HT1080 (cell line): ENCODE data around the gene S100A2. TPM values are rescaled to one million over a fixed set of nuclear protein-coding genes. Genes with fewer than 3 reads are reported as not detected.
A peak's percentile ranks its signal among the peaks of the same experiment; 100 is the strongest.
"Not testable (repeated sequence)": the region's sequence is repeated elsewhere in the genome, so short reads cannot be mapped to it uniquely, and the experiment has no call there.

ENCODE experiments used
- DNase-seq: peaks from one replicate; pipeline ENCODE4 v3.0.0-alpha.2; 2015; ENCODE audit warnings: low read depth
- total RNA-seq: library from RNA; depleted of rRNA; stranded (reverse); fragments of >200 nt; shearing (Covaris generic); gene quantifications from 2 replicates; pipeline ENCODE4 v1.2.3, GENCODE V29; 2014

Gene S100A2
- total RNA-seq, 1 experiment from 2014 or later = 79.0 TPM

- no peak for DNase-seq
Measured at GRCh38 chr1:153534226-153534924, 31.3 kb downstream of the S100A2 start.

DNA sequence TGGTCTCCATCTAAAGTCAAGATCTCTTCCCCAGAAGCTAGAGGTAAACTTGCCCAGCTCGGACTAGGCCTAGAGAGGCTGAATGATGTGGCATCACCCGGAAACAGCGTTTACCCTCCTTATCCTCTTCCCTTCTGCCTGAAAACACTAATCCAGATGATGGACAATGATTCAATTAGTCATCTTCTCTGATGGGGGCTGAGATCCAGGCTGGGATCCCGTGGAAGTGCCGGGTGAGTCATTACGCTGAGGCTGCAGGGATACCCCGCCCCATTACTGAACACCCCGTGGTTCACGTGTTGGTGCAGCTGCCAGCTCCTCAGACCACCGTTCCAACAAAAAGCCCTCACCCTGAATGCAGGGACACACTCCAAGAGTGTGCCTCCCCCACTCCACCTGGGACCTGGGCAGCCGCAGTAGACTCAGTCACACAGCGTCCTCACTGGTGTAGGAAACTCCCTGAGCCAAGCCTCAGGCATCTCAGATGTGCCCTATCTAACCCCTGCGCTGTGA is 31.9 kb downstream of the S100A2 start:
- peak; percentile 99 for DNase-seq

GRCh38 chr1:153532769-153533599 is 32.7 kb downstream of the S100A2 start:
- DNase-seq = peak; percentile 83

DNA sequence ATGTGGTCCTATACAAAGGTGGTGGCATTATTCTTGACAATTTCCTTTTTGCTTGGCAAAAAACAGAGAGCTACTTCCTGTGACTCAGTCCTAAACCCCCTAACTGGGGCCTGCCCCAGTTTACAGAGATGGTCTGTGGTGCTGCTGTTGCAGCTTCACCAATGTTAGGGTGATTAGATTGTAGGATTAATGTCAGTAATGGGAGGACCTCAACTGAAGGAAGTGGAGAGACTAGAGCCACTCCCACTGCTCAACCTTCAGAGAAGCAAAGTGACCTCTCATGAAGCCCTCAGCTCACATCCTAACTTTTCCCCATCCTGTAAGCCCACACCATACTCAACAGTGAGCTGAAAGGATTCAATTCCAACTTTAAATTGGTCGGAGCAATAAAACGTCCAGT is 33.5 kb downstream of the S100A2 start:
- DNase-seq = peak; percentile 71

- DNase-seq = no peak
Measured at GRCh38 chr1:153531638-153532037, 34.0 kb downstream of the S100A2 start.

GRCh38 chr1:153527683-153528040 is 38.0 kb downstream of the S100A2 start:
- DNase-seq = no peak

GRCh38 chr1:153527023-153527682 is 38.5 kb downstream of the S100A2 start:
- peak; percentile 59 for DNase-seq

DNA sequence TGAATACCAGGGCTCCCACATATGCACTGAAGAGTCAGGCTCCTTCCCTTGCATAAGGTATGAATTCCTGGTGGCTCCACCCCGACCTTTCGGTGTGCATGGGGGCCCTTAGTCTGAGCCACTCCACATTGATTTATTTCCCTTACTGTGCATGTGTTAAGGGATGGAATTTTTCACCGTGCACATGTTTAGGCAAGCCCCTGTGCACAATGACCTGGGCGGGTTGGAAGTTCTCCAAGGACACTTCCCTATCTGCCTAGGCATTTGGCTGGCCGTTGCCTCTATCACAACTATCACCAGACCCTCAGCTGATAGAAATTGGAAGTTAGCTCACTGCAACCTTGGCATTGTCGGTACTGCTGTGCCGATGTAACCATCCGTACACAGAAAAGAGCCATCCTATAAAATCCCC is 39.5 kb downstream of the S100A2 start:
- DNase-seq = no peak

DNA sequence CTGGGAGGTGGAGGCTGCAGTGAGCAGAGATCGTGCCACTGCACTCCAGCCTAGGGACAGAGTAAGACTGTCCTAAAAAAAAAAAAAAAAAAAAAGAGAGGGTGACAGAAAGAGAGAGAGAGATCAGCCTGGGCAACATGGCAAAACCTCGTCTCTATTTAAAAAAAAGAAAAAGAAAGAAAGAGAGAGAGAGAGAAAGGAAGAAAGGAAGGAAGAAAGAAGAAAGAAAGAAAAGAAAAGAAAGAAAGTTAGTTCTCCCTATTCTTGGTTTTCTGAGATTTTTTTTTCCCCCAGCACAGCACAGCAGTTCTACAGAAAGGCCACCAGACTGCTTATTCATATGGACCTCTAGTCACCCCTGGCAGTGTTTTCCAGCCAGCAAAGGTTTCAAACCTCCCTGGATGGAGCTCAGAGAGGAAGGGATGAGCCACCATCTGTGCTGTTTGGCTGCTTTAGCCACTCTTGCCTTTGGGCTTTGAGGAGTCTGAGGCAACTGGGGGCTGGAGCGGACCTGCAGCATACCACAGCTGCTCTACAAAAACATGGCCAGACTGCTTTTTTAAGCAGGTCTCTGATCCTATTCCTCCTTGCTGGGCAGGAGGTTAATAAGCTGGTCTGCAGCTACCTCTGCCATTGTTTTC is 40.4 kb downstream of the S100A2 start:
- no peak for DNase-seq

GRCh38 chr1:153522353-153523048 is 43.1 kb downstream of the S100A2 start:
- peak; percentile 46 for DNase-seq

DNA sequence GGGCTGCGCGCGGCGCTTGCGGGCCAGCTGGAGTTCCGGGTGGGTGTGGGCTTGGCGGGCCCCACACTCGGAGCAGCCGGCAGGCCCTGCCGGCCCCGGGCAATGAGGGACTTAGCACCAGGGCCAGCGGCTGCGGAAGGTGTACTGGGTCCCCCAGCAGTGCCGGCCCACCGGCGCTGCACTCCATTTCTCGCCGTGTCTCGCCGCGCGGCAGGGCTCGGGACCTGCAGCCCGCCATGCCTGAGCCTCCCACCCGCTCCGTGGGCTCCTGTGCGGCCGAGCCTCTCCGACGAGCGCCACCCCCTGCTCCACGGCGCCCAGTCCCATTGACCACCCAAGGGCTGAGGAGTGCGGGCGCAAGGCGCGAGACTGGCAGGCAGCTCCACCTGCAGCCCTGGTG is 43.8 kb downstream of the S100A2 start:
- not testable (repeated sequence) for DNase-seq

- no peak for DNase-seq
Measured at GRCh38 chr1:153520818-153521476, 44.7 kb downstream of the S100A2 start.

GRCh38 chr1:153520137-153520691 is 45.4 kb downstream of the S100A2 start:
- not testable (repeated sequence) for DNase-seq

- no peak for DNase-seq
Measured at GRCh38 chr1:153519242-153519641, 46.4 kb downstream of the S100A2 start.

- peak; percentile 35 for DNase-seq
Measured at GRCh38 chr1:153515504-153516394, 49.9 kb downstream of the S100A2 start.

- no peak for DNase-seq
Measured at GRCh38 chr1:153513666-153514065, 52.0 kb downstream of the S100A2 start.

DNA sequence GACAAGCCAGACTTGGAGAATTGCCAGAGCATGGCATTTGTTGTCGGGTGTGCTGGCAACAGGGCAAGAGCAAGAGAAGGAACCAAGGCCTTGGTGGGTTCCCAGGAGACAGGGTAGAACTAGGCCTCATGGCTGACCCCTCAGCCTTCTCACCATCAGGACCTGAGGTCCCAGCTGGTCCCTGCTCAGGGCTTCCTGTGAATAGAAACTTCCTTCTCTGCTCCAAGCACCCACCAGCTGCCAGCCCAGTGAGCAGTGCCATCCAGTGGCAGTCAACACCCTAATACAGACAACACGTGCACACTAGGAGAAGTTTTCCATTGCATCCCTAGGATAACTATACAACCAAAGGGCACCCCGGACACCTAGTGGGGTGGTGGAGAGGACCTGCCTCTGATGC is 52.6 kb downstream of the S100A2 start:
- peak; percentile 34 for DNase-seq
